Measurements from ENCODE around the gene CCDC187.

The CCDC187 gene

DNA sequence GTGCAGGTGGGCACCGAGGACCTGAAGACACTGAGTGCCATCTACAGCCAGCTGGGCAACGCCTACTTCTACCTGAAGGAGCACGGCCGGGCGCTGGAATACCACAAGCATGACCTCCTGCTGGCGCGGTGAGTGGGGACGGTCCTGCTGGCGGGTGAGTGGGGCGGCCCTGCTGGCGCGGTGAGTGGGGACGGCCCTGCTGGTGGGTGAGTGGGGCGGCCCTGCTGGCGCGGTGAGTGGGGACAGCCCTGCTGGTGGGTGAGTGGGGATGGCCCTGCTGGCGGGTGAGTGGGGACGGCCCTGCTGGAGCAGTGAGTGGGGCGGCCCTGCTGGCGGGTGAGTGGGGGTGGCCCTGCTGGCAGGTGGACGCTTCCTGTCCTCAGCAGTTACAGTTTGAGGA is 30.6 kb upstream of the CCDC187 start:
- no peaks in the 10 kb centered on the region for H4K20me1 ChIP-seq (ENCODE audit: control insufficient read depth, insufficient read depth, low read depth, low read length)
- H3K4me2 ChIP-seq (ENCODE audit: low read length) = no peak overlapping the region
- H3K79me2 ChIP-seq (ENCODE audit: control insufficient read depth, low read length) = no peaks in the 10 kb centered on the region
- H3K4me1 ChIP-seq (ENCODE audit: control insufficient read depth, low read length) = no peaks in the 10 kb centered on the region
- TF ChIP-seq CTCF (IDR thresholded peaks at IDR 0.05; ENCODE audit: low read depth, low read length, poor library complexity, severe bottlenecking) = no peak
- no peak for TF ChIP-seq EZH2phosphoT487 (IDR thresholded peaks at IDR 0.05; ENCODE audit: borderline replicate concordance, low read length)
- H3K9me3 ChIP-seq (ENCODE audit: control insufficient read depth, insufficient read depth, low read length) = no peaks in the 10 kb centered on the region
- no peaks in the 10 kb centered on the region for H3K36me3 ChIP-seq (ENCODE audit: control insufficient read depth, low read length)
- H3K4me3 ChIP-seq (ENCODE audit: low read length) = no peak overlapping the region
- no peaks in the 10 kb centered on the region for H3K27me3 ChIP-seq (ENCODE audit: control insufficient read depth, low read length)
- H3K27ac ChIP-seq (ENCODE audit: low read depth, low read length) = no peak overlapping the region
- H3F3A ChIP-seq (ENCODE audit: control insufficient read depth, insufficient read depth) = no peaks in the 10 kb centered on the region
- H3K9me2 ChIP-seq (replicated peaks; ENCODE audit: control insufficient read depth, low read length) = no peaks in the 10 kb centered on the region

GRCh38 chr9:136333486-136333885 is 29.6 kb upstream of the CCDC187 start:
- H3K4me2 ChIP-seq (ENCODE audit: low read length) = no peak overlapping the region
- no peaks in the 10 kb centered on the region for H3K79me2 ChIP-seq (ENCODE audit: control insufficient read depth, low read length)
- H3K27ac ChIP-seq (ENCODE audit: low read depth, low read length) = no peak overlapping the region
- peaks cover 3% of the 10 kb centered on the region; the same call in 1 of the 2 replicates for H3K27me3 ChIP-seq (ENCODE audit: control insufficient read depth, low read length)
- H3K9me3 ChIP-seq (ENCODE audit: control insufficient read depth, insufficient read depth, low read length) = no peaks in the 10 kb centered on the region
- H4K20me1 ChIP-seq (ENCODE audit: control insufficient read depth, insufficient read depth, low read depth, low read length) = no peaks in the 10 kb centered on the region
- no peaks in the 10 kb centered on the region for H3K4me1 ChIP-seq (ENCODE audit: control insufficient read depth, low read length)
- no peak for TF ChIP-seq EZH2phosphoT487 (IDR thresholded peaks at IDR 0.05; ENCODE audit: borderline replicate concordance, low read length)
- no peak for TF ChIP-seq CTCF (IDR thresholded peaks at IDR 0.05; ENCODE audit: low read depth, low read length, poor library complexity, severe bottlenecking)
- H3K4me3 ChIP-seq (ENCODE audit: low read length) = no peak overlapping the region
- H3K36me3 ChIP-seq (ENCODE audit: control insufficient read depth, low read length) = no peaks in the 10 kb centered on the region
- H3F3A ChIP-seq (ENCODE audit: control insufficient read depth, insufficient read depth) = no peaks in the 10 kb centered on the region
- no peaks in the 10 kb centered on the region for H3K9me2 ChIP-seq (replicated peaks; ENCODE audit: control insufficient read depth, low read length)

GRCh38 chr9:136333045-136333444 is 29.2 kb upstream of the CCDC187 start:
- Histone ChIP-seq H4K20me1 (ENCODE audit: control insufficient read depth, insufficient read depth, low read depth, low read length) (no peaks in the 10 kb centered on the region), H3F3A (ENCODE audit: control insufficient read depth, insufficient read depth) (no peaks in the 10 kb centered on the region), H3K9me2 (replicated peaks; ENCODE audit: control insufficient read depth, low read length) (no peaks in the 10 kb centered on the region), H3K4me3 (ENCODE audit: low read length) (no peak overlapping the region), H3K4me2 (ENCODE audit: low read length) (no peak overlapping the region), H3K36me3 (ENCODE audit: control insufficient read depth, low read length) (no peaks in the 10 kb centered on the region), H3K79me2 (ENCODE audit: control insufficient read depth, low read length) (no peaks in the 10 kb centered on the region), H3K4me1 (ENCODE audit: control insufficient read depth, low read length) (no peaks in the 10 kb centered on the region), H3K27ac (ENCODE audit: low read depth, low read length) (no peak overlapping the region), H3K9me3 (ENCODE audit: control insufficient read depth, insufficient read depth, low read length) (no peaks in the 10 kb centered on the region), H3K27me3 (ENCODE audit: control insufficient read depth, low read length) (peaks cover 7% of the 10 kb centered on the region)
- TF ChIP-seq EZH2phosphoT487 (IDR thresholded peaks at IDR 0.05; ENCODE audit: borderline replicate concordance, low read length) = no peak
- no peak for TF ChIP-seq CTCF (IDR thresholded peaks at IDR 0.05; ENCODE audit: low read depth, low read length, poor library complexity, severe bottlenecking)
